WTC11 (cell line): ENCODE measurements around the gene TMEM131L. TPM values are rescaled to one million over a fixed set of nuclear protein-coding genes. Genes with fewer than 3 reads are reported as not detected.
A peak's percentile ranks its signal among the peaks of the same experiment; 100 is the strongest.

Source experiments
- ATAC-seq: fragments of 200-7000 bp; cut with Tn5 transposase; 2 replicates; pipeline ENCODE4 v1.10.0; 2021; ENCODE audit warnings: mild to moderate bottlenecking, moderate library complexity
- CTCF ChIA-PET: fragments of 300-600 bp; sonication (Branson Sonifier 250); formaldehyde crosslinking; loops from one replicate; lab custom pipeline; 2021; ENCODE audit warnings: antibody characterized with exemption; lab: Charles Lee
- POLR2A ChIA-PET: fragments of 350-600 bp; sonication (Branson Sonifier 250); formaldehyde crosslinking; loops from one replicate; lab custom pipeline; 2021; ENCODE audit warnings: antibody characterized with exemption; lab: Charles Lee
- DNase-seq: peaks from one replicate; pipeline ENCODE4 v3.0.0; 2021; ENCODE audit warnings: low spot score
- H3K27ac Mint-ChIP-seq: 2 replicates; pipeline ENCODE4 v1.8.0; 2021; ENCODE audit warnings: mixed read lengths
- H3K27me3 Mint-ChIP-seq: 2 replicates; pipeline ENCODE4 v1.8.0; 2021; ENCODE audit warnings: low read depth, mild to moderate bottlenecking, moderate library complexity, mixed read lengths
- H3K36me3 Mint-ChIP-seq: 2 replicates; pipeline ENCODE4 v1.8.0; 2021; ENCODE audit warnings: mixed read lengths
- H3K4me1 Mint-ChIP-seq: 2 replicates; pipeline ENCODE4 v1.8.0; 2022; ENCODE audit warnings: mixed read lengths
- H3K4me3 Mint-ChIP-seq: 2 replicates; pipeline ENCODE4 v1.8.0; 2021; ENCODE audit warnings: mild to moderate bottlenecking, moderate library complexity, mixed read lengths
- H3K9me3 Mint-ChIP-seq: 2 replicates; pipeline ENCODE4 v1.8.0; 2021; ENCODE audit warnings: mixed read lengths
- CDX4 ChIP-seq: fragments of 250-450 bp; sonication (Bioruptor Pico); IDR thresholded peaks from 2 replicates; pipeline ENCODE4 v1.9.0; 2021; ENCODE audit warnings: moderate library complexity, mild to moderate bottlenecking, inconsistent platforms, borderline replicate concordance
- E2F4 ChIP-seq: sonication (generic); formaldehyde crosslinking; IDR thresholded peaks from 2 replicates; pipeline ENCODE4 v1.8.1; 2022; ENCODE audit warnings: low read depth, mild to moderate bottlenecking, moderate library complexity, missing genetic modification reagents, borderline replicate concordance
- ETV6 ChIP-seq: sonication (generic); formaldehyde crosslinking; IDR thresholded peaks from 2 replicates; pipeline ENCODE4 v1.8.1; 2022; ENCODE audit warnings: mild to moderate bottlenecking, missing genetic modification reagents
- FOXP1 ChIP-seq: sonication (generic); formaldehyde crosslinking; IDR thresholded peaks from 2 replicates; pipeline ENCODE4 v1.8.0; 2022; ENCODE audit warnings: missing genetic modification reagents, mild to moderate bottlenecking, moderate library complexity, borderline replicate concordance
- HMGXB4 ChIP-seq: sonication (generic); formaldehyde crosslinking; IDR thresholded peaks from 2 replicates; pipeline ENCODE4 v1.8.1; 2023; ENCODE audit warnings: mild to moderate bottlenecking, moderate library complexity, missing genetic modification reagents
- IRF2 ChIP-seq: sonication (generic); formaldehyde crosslinking; IDR thresholded peaks from 2 replicates; pipeline ENCODE4 v1.8.0; 2022; ENCODE audit warnings: low read depth, missing genetic modification reagents, borderline replicate concordance
- JUN ChIP-seq: sonication (generic); formaldehyde crosslinking; IDR thresholded peaks from 2 replicates; pipeline ENCODE4 v1.8.0; 2023; ENCODE audit warnings: mild to moderate bottlenecking, missing genetic modification reagents
- KAT7 ChIP-seq: sonication (generic); formaldehyde crosslinking; IDR thresholded peaks from 2 replicates; pipeline ENCODE4 v1.8.1; 2023; ENCODE audit warnings: missing genetic modification reagents, mild to moderate bottlenecking, borderline replicate concordance
- MYBL2 ChIP-seq: sonication (generic); formaldehyde crosslinking; IDR thresholded peaks from 2 replicates; pipeline ENCODE4 v1.8.1; 2023; ENCODE audit warnings: mild to moderate bottlenecking, moderate library complexity, missing genetic modification reagents
- NFATC4 ChIP-seq: fragments of 250-450 bp; sonication (Bioruptor Pico); IDR thresholded peaks from 2 replicates; pipeline ENCODE4 v1.9.0; 2021; ENCODE audit warnings: mild to moderate bottlenecking
- PRDM15 ChIP-seq: sonication (generic); formaldehyde crosslinking; IDR thresholded peaks from 2 replicates; pipeline ENCODE4 v1.8.0; 2022; ENCODE audit warnings: missing genetic modification reagents
- PREB ChIP-seq: sonication (generic); formaldehyde crosslinking; IDR thresholded peaks from 2 replicates; pipeline ENCODE4 v1.8.1; 2022; ENCODE audit warnings: mild to moderate bottlenecking, missing genetic modification reagents, moderate library complexity, borderline replicate concordance
- SMAD3 ChIP-seq: sonication (generic); formaldehyde crosslinking; IDR thresholded peaks from 2 replicates; pipeline ENCODE4 v1.8.0; 2022; ENCODE audit warnings: missing genetic modification reagents, mild to moderate bottlenecking, borderline replicate concordance
- TCF7 ChIP-seq: sonication (generic); formaldehyde crosslinking; IDR thresholded peaks from 2 replicates; pipeline ENCODE4 v1.8.0; 2022; ENCODE audit warnings: mild to moderate bottlenecking, low read depth, missing genetic modification reagents, moderate library complexity
- USF1 ChIP-seq: sonication (generic); formaldehyde crosslinking; IDR thresholded peaks from 2 replicates; pipeline ENCODE4 v1.8.0; 2022; ENCODE audit warnings: mild to moderate bottlenecking, missing genetic modification reagents
- ZBTB43 ChIP-seq: sonication (generic); formaldehyde crosslinking; IDR thresholded peaks from 2 replicates; pipeline ENCODE4 v1.8.1; 2023; ENCODE audit warnings: mild to moderate bottlenecking, missing genetic modification reagents
- ZNF138 ChIP-seq: sonication (generic); formaldehyde crosslinking; conservative IDR thresholded peaks from 2 replicates; pipeline ENCODE4 v1.8.1; 2022; ENCODE audit warnings: mild to moderate bottlenecking, moderate library complexity, missing genetic modification reagents
- ZNF232 ChIP-seq: sonication (generic); formaldehyde crosslinking; IDR thresholded peaks from 2 replicates; pipeline ENCODE4 v1.8.0; 2022; ENCODE audit warnings: mild to moderate bottlenecking, missing genetic modification reagents
- ZNF281 ChIP-seq: sonication (generic); formaldehyde crosslinking; IDR thresholded peaks from 2 replicates; pipeline ENCODE4 v1.8.0; 2023; ENCODE audit warnings: mild to moderate bottlenecking, missing genetic modification reagents
- total RNA-seq: library from RNA; stranded (reverse); gene quantifications from 3 replicates; pipeline ENCODE4 v1.2.3, GENCODE V29; 2021

The TMEM131L gene
- total RNA-seq, 1 experiment from 2014 or later, result 26.7 TPM

- TF ChIP-seq PREB (CRISPR knock-in tag), result no peak
- TF ChIP-seq FOXP1 (CRISPR knock-in tag), result peak; percentile 83
- TF ChIP-seq ZNF232, result peak; percentile 85
- TF ChIP-seq JUN (CRISPR knock-in tag), result 0 out of 2 replicates have a peak, but pooled peaks have one; percentile 47
- peak; percentile 75; the same call in 1 of the 2 replicates for TF ChIP-seq USF1 (CRISPR knock-in tag)
- 0 out of 2 replicates have a peak, but pooled peaks have one; percentile 35 for TF ChIP-seq KAT7
- TF ChIP-seq MYBL2 (CRISPR knock-in tag), result peak; percentile 82; the same call in 1 of the 2 replicates
Observed at GRCh38 chr4:153683763-153684181, 217.6 kb downstream of the TMEM131L start (continued).

- Mint-ChIP-seq H3K4me1 (peaks cover 11% of the 10 kb centered on the region), H3K27ac (no peak within 1 kb of the TSS), H3K9me3 (peaks cover 39% of the 10 kb centered on the region), H3K36me3 (peaks cover 29% of the 10 kb centered on the region), H3K27me3 (peaks cover 64% of the 10 kb centered on the region), H3K4me3 (peak within 1 kb of the TSS; percentile 77)
- POLR2A ChIA-PET, result no interaction called here
- ATAC-seq, result peak; percentile 83
- CTCF ChIA-PET, result interaction anchor here (1.0 to 2.2 kb wide), 7 partner anchors 37 to 542 kb away, joined by 3 to 16 read pairs (median 4); partner anchors contain the start of gene TMEM131L
- peak; percentile 66 for DNase-seq
- peak; percentile 43; the same call in 1 of the 2 replicates for TF ChIP-seq ZBTB43 (CRISPR knock-in tag)
- 0 out of 2 replicates have a peak, but pooled peaks have one; percentile 67 for TF ChIP-seq SMAD3 (CRISPR knock-in tag)
- 0 out of 2 replicates have a peak, but pooled peaks have one; percentile 24 for TF ChIP-seq E2F4
- TF ChIP-seq ZNF138 (CRISPR knock-in tag), result 0 out of 2 replicates have a peak, but pooled peaks have one; percentile 8
- TF ChIP-seq CDX4 (CRISPR knock-in tag), result no peak
- TF ChIP-seq PRDM15 (CRISPR knock-in tag), result no peak
- TF ChIP-seq ZNF281 (CRISPR knock-in tag), result no peak
- 0 out of 2 replicates have a peak, but pooled peaks have one; percentile 6 for TF ChIP-seq TCF7 (CRISPR knock-in tag)
- TF ChIP-seq IRF2, result no peak
- TF ChIP-seq MYBL2 (CRISPR knock-in tag), result peak; percentile 55; the same call in 1 of the 2 replicates
- no peak for TF ChIP-seq NFATC4 (CRISPR knock-in tag)
- TF ChIP-seq HMGXB4, result peak; percentile 62; the same call in 1 of the 2 replicates
- TF ChIP-seq ETV6 (CRISPR knock-in tag), result peak; percentile 75; the same call in 1 of the 2 replicates
Observed at GRCh38 chr4:153684182-153684970, 218.2 kb downstream of the TMEM131L start, which contains the start of gene TLR2. TLR2 (plus strand) TSS chr4:153684280; CDS start chr4:153702908, 18,628 bp downstream.
